ENCODE data around the gene VIPR2. TPM values are rescaled to one million over a fixed set of nuclear protein-coding genes. Genes with fewer than 3 reads are reported as not detected.

The VIPR2 gene
- total and polyA plus RNA-seq, 2 donors from 2014 or later, result 0.91 to 1.3 TPM

DNA sequence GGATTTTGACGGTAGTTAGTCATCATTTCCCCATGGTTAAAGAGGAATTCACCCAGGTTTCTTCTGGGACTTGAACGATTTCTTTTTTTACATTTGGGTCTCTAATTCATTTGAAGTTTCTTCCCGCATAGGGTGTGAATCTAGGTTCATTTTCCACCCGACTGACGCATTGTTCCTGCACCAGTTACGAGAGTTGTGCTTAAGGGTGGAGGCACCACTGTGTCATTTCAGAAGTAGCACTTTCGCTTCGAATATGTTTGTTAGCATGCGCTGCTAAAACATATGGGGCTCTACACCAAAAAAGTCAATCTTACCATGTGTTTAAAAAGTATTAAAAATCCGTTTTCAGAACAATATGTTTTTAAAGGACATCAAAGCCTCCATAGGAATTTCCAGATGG is 140.3 kb downstream of the VIPR2 start:
- no peaks in the 10 kb centered on the region for H3K4me1 ChIP-seq (ENCODE audit: control insufficient read depth in 2 of 3, insufficient read depth in 2 of 3, low read depth in 1 of 3, low read length in 3 of 3)
- no peaks in the 10 kb centered on the region for H3K9me3 ChIP-seq (ENCODE audit: control insufficient read depth in 2 of 3, insufficient read depth in 1 of 3, low read length in 3 of 3)
- intact Hi-C loops (cut with DNase I), result no loop called here
- no peaks in the 10 kb centered on the region for H3K36me3 ChIP-seq (ENCODE audit: control insufficient read depth in 2 of 3, insufficient read depth in 3 of 3, low read length in 3 of 3)
- H3K9ac ChIP-seq (ENCODE audit: low read length in 3 of 3), result no peak overlapping the region
- no peak for DNase-seq
- H3K4me3 ChIP-seq (ENCODE audit: low read length in 3 of 3), result no peak overlapping the region
- H3K27me3 ChIP-seq (ENCODE audit: control insufficient read depth, insufficient read depth, low read length), result no peaks in the 10 kb centered on the region
- TF ChIP-seq, protein P1, sequence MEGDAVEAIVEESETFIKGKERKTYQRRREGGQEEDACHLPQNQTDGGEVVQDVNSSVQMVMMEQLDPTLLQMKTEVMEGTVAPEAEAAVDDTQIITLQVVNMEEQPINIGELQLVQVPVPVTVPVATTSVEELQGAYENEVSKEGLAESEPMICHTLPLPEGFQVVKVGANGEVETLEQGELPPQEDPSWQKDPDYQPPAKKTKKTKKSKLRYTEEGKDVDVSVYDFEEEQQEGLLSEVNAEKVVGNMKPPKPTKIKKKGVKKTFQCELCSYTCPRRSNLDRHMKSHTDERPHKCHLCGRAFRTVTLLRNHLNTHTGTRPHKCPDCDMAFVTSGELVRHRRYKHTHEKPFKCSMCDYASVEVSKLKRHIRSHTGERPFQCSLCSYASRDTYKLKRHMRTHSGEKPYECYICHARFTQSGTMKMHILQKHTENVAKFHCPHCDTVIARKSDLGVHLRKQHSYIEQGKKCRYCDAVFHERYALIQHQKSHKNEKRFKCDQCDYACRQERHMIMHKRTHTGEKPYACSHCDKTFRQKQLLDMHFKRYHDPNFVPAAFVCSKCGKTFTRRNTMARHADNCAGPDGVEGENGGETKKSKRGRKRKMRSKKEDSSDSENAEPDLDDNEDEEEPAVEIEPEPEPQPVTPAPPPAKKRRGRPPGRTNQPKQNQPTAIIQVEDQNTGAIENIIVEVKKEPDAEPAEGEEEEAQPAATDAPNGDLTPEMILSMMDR (IDR thresholded peaks at IDR 0.05; ENCODE audit: borderline replicate concordance, extremely low read depth, insufficient read depth), result no peak
- H3K27ac ChIP-seq (ENCODE audit: low read depth in 2 of 2, low read length in 2 of 2), result no peak overlapping the region
- no peak for FAIRE-seq

DNA sequence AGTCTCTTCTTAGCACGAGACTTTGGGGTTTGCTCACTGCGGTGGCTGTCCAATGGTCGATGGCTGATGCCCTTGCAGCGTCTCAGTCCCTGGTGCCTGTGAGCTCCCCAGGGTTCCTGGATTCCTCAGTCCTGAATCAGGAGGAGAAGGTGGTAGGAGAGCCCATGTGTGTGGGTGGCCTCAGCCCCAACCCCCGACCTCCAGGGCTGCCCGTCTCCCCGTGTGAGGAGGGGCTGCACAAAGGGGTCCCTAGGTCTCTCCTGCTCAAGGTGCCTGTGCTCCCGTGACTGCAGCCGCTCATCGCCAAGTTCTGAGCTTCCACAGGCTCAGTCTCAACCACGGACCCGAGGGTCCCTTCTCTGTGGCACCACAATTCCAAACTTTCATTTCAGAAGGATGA is 142.9 kb downstream of the VIPR2 start:
- H3K4me1 ChIP-seq (ENCODE audit: control insufficient read depth in 2 of 3, insufficient read depth in 2 of 3, low read depth in 1 of 3, low read length in 3 of 3), result peaks cover 0 to 2% (median 0%) of the 10 kb centered on the region in 3 donors
- intact Hi-C loops (cut with DNase I), result no loop called here
- H3K9me3 ChIP-seq (ENCODE audit: control insufficient read depth in 2 of 3, insufficient read depth in 1 of 3, low read length in 3 of 3), result no peaks in the 10 kb centered on the region
- TF ChIP-seq, protein P1 (IDR thresholded peaks at IDR 0.05; ENCODE audit: borderline replicate concordance, extremely low read depth, insufficient read depth), result no peak
- H3K4me3 ChIP-seq (ENCODE audit: low read length in 3 of 3), result no peak overlapping the region
- peaks cover 3% of the 10 kb centered on the region for H3K27me3 ChIP-seq (ENCODE audit: control insufficient read depth, insufficient read depth, low read length)
- no peak overlapping the region for H3K9ac ChIP-seq (ENCODE audit: low read length in 3 of 3)
- no peaks in the 10 kb centered on the region for H3K36me3 ChIP-seq (ENCODE audit: control insufficient read depth in 2 of 3, insufficient read depth in 3 of 3, low read length in 3 of 3)
- DNase-seq, result peak in 1 of 5 donors; percentile 42
- FAIRE-seq, result no peak
- H3K27ac ChIP-seq (ENCODE audit: low read depth in 2 of 2, low read length in 2 of 2), result no peak overlapping the region

DNA sequence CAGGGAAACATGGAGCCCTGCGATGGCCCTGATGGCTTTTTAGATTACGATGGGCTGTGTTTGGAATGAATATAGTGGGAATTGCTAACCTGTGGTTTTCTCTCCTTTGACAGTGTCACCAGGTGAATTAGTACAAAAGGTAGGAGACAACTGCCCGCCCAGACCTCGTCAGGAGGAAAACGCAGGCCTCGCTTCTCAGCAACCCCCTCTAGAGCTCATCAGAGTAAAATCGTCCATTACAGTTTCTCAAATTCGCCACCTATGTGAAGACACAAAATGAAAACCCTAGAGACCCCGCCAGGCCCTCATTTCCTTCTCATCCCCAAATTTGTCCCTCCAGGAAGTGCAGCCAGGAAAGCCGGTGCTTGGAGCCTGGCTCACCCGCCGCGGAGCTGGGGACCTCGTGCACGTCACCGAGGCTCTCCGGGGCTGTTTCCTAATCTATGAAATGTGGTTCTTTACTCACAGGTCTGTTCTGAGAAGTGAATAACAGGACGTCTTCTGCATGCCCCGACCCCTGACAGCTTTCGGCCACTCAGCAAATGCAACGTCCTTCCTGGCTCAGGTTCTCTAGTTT is 143.7 kb downstream of the VIPR2 start:
- Histone ChIP-seq H3K27me3 (ENCODE audit: control insufficient read depth, insufficient read depth, low read length) (peaks cover 3% of the 10 kb centered on the region), H3K9ac (ENCODE audit: low read length in 3 of 3) (no peak overlapping the region), H3K4me1 (ENCODE audit: control insufficient read depth in 2 of 3, insufficient read depth in 2 of 3, low read depth in 1 of 3, low read length in 3 of 3) (peaks cover 0 to 2% (median 0%) of the 10 kb centered on the region in 3 donors), H3K36me3 (ENCODE audit: control insufficient read depth in 2 of 3, insufficient read depth in 3 of 3, low read length in 3 of 3) (no peaks in the 10 kb centered on the region), H3K9me3 (ENCODE audit: control insufficient read depth in 2 of 3, insufficient read depth in 1 of 3, low read length in 3 of 3) (no peaks in the 10 kb centered on the region), H3K27ac (ENCODE audit: low read depth in 2 of 2, low read length in 2 of 2) (no peak overlapping the region), H3K4me3 (ENCODE audit: low read length in 3 of 3) (no peak overlapping the region)
- no peak for FAIRE-seq
- intact Hi-C loops (cut with DNase I), result no loop called here
- TF ChIP-seq, protein P1 (IDR thresholded peaks at IDR 0.05; ENCODE audit: borderline replicate concordance, extremely low read depth, insufficient read depth), result no peak
- peak in 1 of 5 donors; percentile 33 for DNase-seq

DNA sequence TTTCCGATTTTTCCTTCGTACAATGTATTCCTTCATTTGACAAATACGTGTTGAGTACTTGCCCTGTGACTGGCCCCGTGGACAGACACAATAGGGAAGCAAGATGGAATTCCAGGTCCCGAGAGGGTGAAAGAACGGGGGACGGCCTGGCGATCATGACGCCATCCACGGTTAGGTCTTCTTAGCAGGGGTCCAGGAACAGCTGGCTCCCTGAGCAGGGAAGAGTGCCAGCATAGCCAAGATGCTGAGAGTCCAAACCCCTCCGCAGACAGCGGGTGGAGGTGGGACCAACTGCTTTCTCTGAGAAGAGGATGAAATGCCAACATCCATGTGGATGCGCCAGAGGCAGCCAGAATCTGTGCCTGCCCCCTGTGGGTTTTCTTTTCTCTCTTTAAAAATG is 144.6 kb downstream of the VIPR2 start:
- H3K27ac ChIP-seq (ENCODE audit: low read depth in 2 of 2, low read length in 2 of 2), result no peak overlapping the region
- no peaks in the 10 kb centered on the region for H3K9me3 ChIP-seq (ENCODE audit: control insufficient read depth in 2 of 3, insufficient read depth in 1 of 3, low read length in 3 of 3)
- TF ChIP-seq, protein P1 (IDR thresholded peaks at IDR 0.05; ENCODE audit: borderline replicate concordance, extremely low read depth, insufficient read depth), result no peak
- H3K9ac ChIP-seq (ENCODE audit: low read length in 3 of 3), result no peak overlapping the region
- peaks cover 3% of the 10 kb centered on the region for H3K27me3 ChIP-seq (ENCODE audit: control insufficient read depth, insufficient read depth, low read length)
- DNase-seq (peak in 1 of 5 donors; percentile 36), FAIRE-seq (no peak)
- intact Hi-C loops (cut with DNase I), result no loop called here
- peaks cover 0 to 2% (median 0%) of the 10 kb centered on the region in 3 donors for H3K4me1 ChIP-seq (ENCODE audit: control insufficient read depth in 2 of 3, insufficient read depth in 2 of 3, low read depth in 1 of 3, low read length in 3 of 3)
- no peak overlapping the region for H3K4me3 ChIP-seq (ENCODE audit: low read length in 3 of 3)
- no peaks in the 10 kb centered on the region for H3K36me3 ChIP-seq (ENCODE audit: control insufficient read depth in 2 of 3, insufficient read depth in 3 of 3, low read length in 3 of 3)

All from kidney (tissue), 14 donors.